Stimulated activated naive CD4-positive, alpha-beta T cell (primary cell): Measurements from ENCODE around the gene PKD1L1.
A peak's percentile ranks its signal among the peaks of the same experiment; 100 is the strongest.
"Not testable (repeated sequence)": the region's sequence is repeated elsewhere in the genome, so short reads cannot be mapped to it uniquely, and the experiment has no call there.

ENCODE experiments used
- DNase-seq, 6 experiments: peaks; one replicate each; lab custom pipeline; 2025; lab: John Stamatoyannopoulos, UW

Gene PKD1L1

DNA sequence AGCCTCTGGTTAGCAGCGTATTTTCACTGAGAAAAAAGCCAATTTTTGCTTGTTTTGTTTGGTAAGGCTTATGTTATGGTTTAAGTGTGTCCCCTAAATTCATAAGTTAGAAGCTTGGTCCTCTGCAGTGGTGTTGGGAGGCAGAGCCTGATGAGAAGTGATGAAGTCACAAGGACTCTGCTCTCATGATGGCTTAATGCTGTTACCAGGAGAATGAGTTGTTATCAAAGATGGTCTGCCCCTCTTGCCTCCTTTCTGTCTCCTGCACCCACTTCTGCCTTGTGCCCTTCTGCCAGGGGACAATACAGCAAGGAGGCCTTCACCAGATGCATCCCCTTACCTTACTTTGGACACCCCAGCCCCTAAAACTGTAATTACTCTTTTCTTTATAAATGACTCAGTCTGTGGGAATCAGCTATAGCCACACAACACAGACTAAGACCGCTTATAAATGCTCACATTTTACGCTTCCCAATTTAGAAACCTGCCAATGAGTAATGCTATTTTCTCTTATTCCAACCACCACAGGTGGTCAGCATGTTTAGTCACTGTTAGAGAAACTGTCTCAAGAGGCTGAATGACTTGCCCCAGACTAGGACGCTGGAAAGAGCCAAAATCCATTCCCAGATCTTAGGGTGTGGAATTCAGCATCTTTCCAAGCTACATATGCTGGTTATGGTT lies 6.1 kb upstream of the PKD1L1 start:
- DNase-seq = no peak

DNA sequence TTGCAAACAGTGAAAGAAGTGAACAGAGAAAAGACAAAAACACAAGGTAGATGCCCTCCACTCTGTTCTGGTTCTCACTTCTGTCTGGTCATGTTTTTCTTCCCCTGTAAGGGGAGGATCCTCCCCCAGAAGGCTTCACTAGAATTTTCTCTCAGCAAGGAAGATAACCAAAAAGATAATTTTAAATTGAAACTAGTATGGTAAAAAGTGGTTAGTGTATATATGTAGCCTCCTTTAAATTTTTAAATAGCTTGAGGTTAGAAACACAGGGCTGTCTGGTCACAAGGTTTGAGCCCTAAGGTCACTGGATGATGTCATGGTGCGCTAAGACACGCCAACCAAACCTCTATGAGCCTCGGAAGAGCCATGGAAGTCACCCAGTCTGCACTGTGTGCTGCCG lies 5.6 kb upstream of the PKD1L1 start:
- no peak for DNase-seq

- DNase-seq = no peak
Measured at GRCh38 chr7:47952224-47952623, 4.0 kb upstream of the PKD1L1 start.

GRCh38 chr7:47951374-47951773 lies 3.1 kb upstream of the PKD1L1 start:
- DNase-seq = no peak

- DNase-seq = no peak
Measured at GRCh38 chr7:47950714-47951113, 2.4 kb upstream of the PKD1L1 start.

DNA sequence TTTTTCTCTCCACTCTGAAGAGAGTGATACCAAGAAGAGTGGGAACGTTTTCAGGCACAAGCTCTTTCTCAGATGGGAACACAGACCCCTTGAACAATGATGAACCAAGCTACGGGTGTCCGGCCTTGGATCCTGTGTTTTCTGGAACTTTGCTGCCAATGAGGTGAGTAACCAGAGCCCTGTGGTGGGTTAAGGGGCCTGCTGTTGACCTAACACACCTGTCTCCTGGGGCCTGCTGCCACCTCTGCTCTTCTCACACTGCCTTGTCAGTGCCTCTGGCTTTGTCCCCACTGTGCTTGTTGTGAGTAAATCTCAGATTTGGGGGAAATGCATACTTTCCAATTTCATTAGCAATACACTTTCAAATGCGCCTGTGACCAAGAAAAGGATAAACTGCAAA lies 1.4 kb upstream of the PKD1L1 start:
- no peak for DNase-seq

- no peak for DNase-seq
Measured at GRCh38 chr7:47947355-47947749, 914 bp downstream of the PKD1L1 start.

- DNase-seq = no peak
Measured at GRCh38 chr7:47946581-47947354, 1.5 kb downstream of the PKD1L1 start.

GRCh38 chr7:47945261-47946015 lies 2.8 kb downstream of the PKD1L1 start:
- DNase-seq = peak; percentile 24 to 73 (median 62)

- DNase-seq = no peak
Measured at GRCh38 chr7:47944536-47945260, 3.6 kb downstream of the PKD1L1 start.

DNA sequence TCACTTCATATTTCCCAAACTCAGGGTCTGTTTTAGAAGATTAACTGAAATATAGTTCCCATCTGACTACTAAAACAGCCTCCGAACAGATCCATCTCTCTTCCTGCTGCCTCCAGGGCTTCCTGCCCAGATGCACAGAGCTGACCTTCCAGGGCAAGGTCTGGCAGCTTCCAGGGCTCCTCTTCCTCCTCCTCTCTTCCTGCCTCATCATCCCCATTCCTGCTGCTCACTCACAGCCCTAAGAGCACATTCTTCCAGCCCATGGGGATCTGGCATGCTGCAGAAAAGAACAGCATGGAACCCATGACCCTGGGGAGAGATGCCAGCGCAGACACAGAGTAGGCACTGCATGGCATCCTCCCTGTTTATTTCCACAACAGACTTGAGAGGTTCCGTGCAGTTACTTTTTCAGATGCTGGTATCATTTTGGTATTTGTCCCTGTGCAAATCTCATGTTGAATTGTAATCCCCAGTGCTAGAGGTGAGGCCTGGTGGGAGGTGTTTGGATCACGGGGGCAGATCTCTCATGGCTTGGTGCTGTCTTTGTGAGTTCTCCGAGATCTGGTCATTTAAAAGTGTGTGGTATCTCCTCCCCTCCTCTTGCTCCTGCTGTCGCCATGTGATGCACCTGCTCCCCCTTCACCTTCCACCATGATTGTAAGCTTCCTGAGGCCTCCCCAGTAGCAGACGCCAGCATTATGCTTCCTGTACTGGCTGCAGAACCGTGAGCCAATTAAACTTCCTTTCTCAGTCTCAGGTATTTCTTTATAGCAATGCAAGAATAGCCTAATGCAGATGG lies 4.4 kb downstream of the PKD1L1 start:
- no peak for DNase-seq

- DNase-seq = not testable (repeated sequence)
Measured at GRCh38 chr7:47942651-47943050, 5.6 kb downstream of the PKD1L1 start.

- DNase-seq = no peak
Measured at GRCh38 chr7:47942132-47942531, 6.1 kb downstream of the PKD1L1 start.

DNA sequence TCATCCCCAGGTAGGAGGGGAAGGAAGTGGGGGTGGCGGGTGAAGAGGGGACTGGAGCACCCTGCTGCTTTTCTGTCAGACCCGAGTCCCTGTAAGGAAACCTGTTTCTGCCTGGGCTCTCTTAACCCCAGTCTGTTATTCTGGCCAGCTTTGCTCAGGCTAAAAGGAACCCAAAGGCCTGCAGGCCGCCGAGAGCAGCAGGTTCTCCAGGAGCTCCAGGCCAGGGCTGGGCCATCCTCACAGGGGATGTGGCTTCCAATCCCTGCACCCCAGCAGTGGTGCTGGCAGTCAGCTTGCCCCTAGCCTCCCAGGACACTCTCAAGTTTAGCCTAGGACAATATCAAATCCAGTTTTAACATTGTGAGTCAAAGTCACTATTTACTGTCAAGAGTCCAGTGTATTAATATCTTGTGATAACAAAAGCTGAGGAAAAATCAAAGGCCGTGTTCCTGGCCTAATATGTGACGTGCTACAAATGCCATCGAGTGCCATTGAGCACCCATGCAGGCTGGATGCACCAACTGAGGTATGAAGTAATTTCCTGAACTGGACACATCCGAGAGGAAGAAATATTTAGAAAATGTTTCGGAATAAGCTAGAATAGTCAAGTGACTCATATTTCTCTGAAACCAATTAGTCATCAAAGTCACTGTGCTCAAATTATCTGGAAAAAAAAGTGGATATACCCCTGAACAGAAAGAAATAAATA lies 7.0 kb downstream of the PKD1L1 start:
- DNase-seq = no peak

GRCh38 chr7:47940088-47941013 lies 7.9 kb downstream of the PKD1L1 start:
- DNase-seq = no peak

DNA sequence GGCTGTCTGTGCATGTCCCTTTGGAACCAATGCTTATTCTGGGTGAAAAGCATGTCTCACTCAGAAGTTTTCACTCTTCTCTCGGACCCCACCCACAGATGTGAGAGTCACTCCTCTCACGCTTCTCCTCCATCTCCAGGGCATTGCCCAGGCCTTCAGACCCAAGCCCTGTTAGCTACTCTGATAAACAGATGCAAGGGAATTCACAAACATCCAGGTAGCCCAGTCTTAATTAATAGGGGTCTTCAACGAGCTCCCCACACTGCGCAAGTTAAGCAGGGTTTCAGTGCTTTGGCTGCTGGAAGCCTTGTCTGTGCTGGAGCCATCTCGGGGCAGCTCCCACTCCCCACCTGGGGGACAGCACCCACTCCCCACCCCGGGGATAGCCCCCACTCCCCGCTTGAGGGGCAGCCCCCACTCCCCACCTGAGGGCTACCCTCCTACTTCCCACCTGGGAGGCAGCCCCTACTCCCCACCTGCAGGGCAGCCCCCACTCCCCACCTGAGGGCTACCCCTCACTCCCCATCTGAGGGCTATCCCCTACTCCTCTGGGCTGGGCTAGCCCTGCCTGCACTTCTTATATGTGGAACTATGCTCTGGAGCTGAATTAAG lies 8.7 kb downstream of the PKD1L1 start:
- no peak for DNase-seq

DNA sequence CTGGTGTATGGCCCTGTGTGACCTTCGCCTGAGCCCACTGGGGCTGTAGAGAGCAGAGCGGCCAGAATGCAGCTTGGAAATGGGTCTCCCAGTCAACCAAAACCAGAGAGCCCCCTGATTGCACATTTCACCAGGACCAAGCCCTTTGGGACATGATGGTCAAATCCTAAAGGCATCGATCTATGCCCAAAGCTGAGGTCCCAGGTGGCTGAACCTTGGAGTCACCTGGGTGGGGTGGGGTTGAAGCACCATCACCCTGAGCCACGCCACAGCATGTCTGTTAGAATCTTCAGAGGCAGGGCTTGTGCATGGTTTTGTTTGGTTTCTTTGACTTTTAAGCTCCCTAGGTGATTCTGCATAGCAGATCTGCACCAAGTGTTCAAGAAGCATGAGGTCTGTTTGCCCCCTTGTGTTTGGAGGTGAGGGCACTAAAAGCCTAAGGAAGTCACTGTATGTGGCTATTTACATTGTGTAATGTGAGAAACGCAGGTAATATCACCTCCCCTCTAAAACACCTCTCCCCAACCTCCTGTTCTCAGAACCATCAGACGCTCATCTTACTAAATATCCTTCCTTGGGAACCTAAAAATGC lies 9.6 kb downstream of the PKD1L1 start:
- DNase-seq = no peak

- DNase-seq = no peak
Measured at GRCh38 chr7:47937711-47938573, 10.3 kb downstream of the PKD1L1 start.
